ENCODE data around the gene VHLL.
"Not testable (repeated sequence)": the region's sequence is repeated elsewhere in the genome, so short reads cannot be mapped to it uniquely, and the experiment has no call there.

Gene VHLL

DNA sequence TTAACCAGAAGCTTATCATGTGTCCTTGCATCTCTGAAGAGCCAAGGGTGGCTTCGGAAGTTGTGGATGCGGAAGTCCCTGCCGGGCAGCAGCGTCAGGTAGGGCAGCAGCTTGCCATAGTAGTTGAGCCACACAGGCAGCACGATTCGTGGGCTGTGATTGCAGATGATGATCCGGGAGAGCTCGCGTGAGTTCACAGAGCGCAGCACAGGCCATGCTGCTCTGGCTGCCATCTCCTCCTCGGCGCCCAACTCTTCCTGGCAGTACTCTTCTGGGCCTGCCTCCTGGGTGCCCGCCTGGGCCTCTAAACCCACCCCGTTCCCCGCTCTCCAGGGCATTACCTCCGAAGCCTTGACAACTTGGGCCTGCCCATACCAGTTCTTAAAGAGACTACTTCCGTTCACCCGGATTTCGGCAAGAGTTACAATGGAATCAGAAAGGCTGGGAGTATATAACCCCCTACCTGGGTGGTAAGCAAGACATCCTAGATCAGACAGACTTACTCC lies at the start of gene VHLL:
Gene VHLL (minus strand): TSS at position 456 of the 506 bp plus-strand sequence. CDS start 118 bp downstream, at position 338.
- TF ChIP-seq, protein P1, sequence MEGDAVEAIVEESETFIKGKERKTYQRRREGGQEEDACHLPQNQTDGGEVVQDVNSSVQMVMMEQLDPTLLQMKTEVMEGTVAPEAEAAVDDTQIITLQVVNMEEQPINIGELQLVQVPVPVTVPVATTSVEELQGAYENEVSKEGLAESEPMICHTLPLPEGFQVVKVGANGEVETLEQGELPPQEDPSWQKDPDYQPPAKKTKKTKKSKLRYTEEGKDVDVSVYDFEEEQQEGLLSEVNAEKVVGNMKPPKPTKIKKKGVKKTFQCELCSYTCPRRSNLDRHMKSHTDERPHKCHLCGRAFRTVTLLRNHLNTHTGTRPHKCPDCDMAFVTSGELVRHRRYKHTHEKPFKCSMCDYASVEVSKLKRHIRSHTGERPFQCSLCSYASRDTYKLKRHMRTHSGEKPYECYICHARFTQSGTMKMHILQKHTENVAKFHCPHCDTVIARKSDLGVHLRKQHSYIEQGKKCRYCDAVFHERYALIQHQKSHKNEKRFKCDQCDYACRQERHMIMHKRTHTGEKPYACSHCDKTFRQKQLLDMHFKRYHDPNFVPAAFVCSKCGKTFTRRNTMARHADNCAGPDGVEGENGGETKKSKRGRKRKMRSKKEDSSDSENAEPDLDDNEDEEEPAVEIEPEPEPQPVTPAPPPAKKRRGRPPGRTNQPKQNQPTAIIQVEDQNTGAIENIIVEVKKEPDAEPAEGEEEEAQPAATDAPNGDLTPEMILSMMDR (IDR thresholded peaks at IDR 0.05; ENCODE audit: borderline replicate concordance, control extremely low read depth, extremely low read depth, insufficient read depth, missing control alignments): no peak
- in situ Hi-C loops (cut with MboI; ENCODE audit: low sequenced_read_pairs, unreplicated experiment): no loop called here
- no peak for DNase-seq (ENCODE audit: low spot score)

DNA sequence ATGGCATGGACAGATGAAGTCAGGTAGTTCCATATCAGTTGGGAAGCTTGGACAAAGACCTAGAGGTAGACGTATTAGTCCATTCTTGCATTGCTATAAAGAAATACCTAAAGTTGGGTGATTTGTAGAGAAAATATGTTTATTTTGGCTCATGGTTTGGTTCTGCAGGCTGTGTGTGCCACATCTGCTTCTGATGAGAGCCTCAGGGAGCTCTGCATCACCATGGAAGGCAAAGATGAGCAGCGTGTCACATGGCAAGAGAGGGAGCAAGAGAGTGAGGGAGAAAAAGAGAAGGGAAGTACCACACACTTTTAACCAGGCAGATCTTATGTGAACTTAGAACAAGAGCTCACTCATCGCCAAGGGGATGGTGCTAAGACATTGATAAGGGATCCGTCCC lies 48.2 kb upstream of the VHLL start:
- DNase-seq (ENCODE audit: low spot score): no peak
- in situ Hi-C loops (cut with MboI; ENCODE audit: low sequenced_read_pairs, unreplicated experiment): no loop called here

DNA sequence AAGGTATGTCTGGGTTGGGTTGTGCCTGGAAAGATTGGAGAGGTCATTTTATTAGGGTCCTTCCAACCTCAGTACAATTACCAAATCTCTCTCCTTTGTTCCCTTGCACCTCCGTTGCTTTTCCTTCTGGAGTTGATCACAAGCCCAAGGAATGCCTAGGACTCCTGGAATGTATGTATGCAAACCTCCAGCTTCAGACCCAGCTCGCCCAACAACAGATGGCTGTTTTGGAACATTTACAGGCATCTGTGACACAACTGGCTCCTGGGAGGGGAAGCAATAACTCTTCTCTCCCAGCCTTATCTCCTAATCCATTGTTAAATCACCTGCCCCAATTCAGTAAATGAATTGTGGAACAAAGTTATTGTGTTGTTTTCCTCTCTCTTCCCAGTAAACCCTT lies 47.5 kb upstream of the VHLL start:
- DNase-seq (ENCODE audit: low spot score): no peak
- in situ Hi-C loops (cut with MboI; ENCODE audit: low sequenced_read_pairs, unreplicated experiment): no loop called here
- TF ChIP-seq, protein P1 (IDR thresholded peaks at IDR 0.05; ENCODE audit: borderline replicate concordance, control extremely low read depth, extremely low read depth, insufficient read depth, missing control alignments): no peak

More for the DNA sequence above, 48.2 kb upstream of the VHLL start:
- TF ChIP-seq, protein P1 (IDR thresholded peaks at IDR 0.05; ENCODE audit: borderline replicate concordance, control extremely low read depth, extremely low read depth, insufficient read depth, missing control alignments): no peak

DNA sequence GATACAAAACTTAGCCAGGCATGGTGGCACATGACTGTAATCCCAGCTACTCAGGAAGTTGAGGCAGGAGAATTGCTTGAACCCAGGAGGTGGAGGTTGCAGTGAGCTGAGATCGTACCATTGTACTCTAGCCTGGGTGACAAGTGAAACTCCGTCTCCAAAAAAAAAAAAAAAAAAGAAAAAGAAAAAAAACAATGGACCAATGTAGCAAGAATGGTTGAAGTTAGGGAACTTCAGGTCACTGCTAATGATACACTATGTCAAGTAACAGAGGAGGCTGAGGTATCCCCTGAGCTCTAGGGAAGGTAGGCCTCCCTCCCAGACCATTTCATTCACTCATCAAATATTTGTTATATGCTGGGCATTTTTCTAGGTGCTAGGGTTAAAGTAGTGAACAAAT lies 46.9 kb upstream of the VHLL start:
- DNase-seq (ENCODE audit: low spot score); in situ Hi-C loops (cut with MboI; ENCODE audit: low sequenced_read_pairs, unreplicated experiment): not testable (repeated sequence)

DNA sequence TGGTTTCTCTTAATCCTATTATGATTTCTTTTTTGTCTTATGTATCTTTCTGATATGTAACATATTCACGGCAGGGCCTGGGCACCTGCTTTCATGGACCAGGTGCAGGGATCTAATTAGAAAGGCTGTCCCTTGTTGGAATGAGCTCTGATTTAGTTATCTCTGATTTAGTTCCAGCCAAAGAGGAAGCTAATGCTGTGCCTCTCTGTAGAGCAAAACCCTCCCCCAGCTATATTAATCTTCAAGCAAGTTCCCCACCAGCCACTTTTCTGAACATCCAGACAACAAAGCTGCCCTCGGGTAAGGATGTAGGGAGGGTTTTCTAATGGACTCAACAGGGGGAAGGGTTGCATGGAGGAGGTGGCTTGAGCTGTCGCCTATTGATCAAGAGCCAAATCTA lies 45.3 kb upstream of the VHLL start:
- TF ChIP-seq, protein P1 (IDR thresholded peaks at IDR 0.05; ENCODE audit: borderline replicate concordance, control extremely low read depth, extremely low read depth, insufficient read depth, missing control alignments): no peak
- in situ Hi-C loops (cut with MboI; ENCODE audit: low sequenced_read_pairs, unreplicated experiment): no loop called here
- DNase-seq (ENCODE audit: low spot score): no peak

DNA sequence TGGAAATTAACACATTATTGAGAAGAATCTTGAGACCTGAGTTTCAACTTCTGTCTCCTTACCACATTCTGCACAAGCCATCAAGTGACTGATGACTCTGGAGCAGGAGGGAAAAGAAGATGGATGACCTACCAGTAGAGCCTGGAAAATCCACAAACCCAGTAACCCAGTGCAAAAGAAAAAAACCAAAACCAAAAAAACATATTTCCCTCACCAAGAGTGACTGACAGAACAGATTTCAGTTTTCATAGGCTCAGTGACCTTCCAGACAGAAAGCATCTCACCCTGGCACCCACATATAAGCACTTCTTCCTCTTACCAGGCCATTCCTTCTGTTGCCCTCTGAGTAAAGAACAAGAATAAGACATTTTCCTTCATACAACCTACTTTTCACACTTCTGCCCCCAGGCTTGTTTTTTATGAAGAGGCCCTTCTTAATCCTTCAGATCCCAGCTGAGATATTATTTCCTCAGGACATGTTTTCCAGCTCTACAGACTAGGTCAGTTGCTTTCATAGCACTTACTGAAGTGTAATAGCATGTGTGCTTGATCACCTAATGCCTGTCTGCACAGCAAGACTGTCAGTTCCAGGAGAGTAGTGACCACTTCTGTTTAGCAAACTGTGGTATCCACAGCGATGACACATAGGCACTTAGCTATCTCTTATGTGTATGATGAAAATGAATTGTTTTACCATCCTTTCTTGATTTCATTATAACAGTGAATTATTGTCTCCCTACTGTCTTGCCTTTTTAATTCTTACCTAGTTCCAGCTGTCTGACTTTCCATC lies 43.3 kb upstream of the VHLL start:
- TF ChIP-seq, protein P1 (IDR thresholded peaks at IDR 0.05; ENCODE audit: borderline replicate concordance, control extremely low read depth, extremely low read depth, insufficient read depth, missing control alignments): no peak
- no peak for DNase-seq (ENCODE audit: low spot score)
- in situ Hi-C loops (cut with MboI; ENCODE audit: low sequenced_read_pairs, unreplicated experiment): no loop called here
